ENCODE results near the gene TRIM2. TPM values are rescaled to one million over a fixed set of nuclear protein-coding genes. Genes with fewer than 3 reads are reported as not detected.
"Not testable (repeated sequence)": the region's sequence is repeated elsewhere in the genome, so short reads cannot be mapped to it uniquely, and the experiment has no call there.

Gene TRIM2
- total RNA-seq, 1 donor from 2014 or later, result 120 TPM

GRCh38 chr4:153159728-153160221 lies 44.5 kb upstream of the TRIM2 start:
- Mint-ChIP-seq H3K9me3 (ENCODE audit: unreplicated experiment) (peaks cover 6% of the 10 kb centered on the region), H3K36me3 (ENCODE audit: unreplicated experiment) (no peaks in the 10 kb centered on the region), H3K27ac (ENCODE audit: unreplicated experiment) (no peak overlapping the region), H3K27me3 (ENCODE audit: unreplicated experiment) (peaks cover 5% of the 10 kb centered on the region), H3K4me3 (ENCODE audit: unreplicated experiment) (no peak overlapping the region), H3K4me1 (ENCODE audit: low read depth, unreplicated experiment) (peaks cover 19% of the 10 kb centered on the region)
- no peak for DNase-seq
- no peak for TF ChIP-seq CTCF (IDR thresholded peaks at IDR 0.05; ENCODE audit: partially characterized antibody, unreplicated experiment)

GRCh38 chr4:153160821-153161220 lies 43.4 kb upstream of the TRIM2 start:
- no peak for DNase-seq
- Mint-ChIP-seq H3K4me1 (ENCODE audit: low read depth, unreplicated experiment) (peaks cover 11% of the 10 kb centered on the region), H3K4me3 (ENCODE audit: unreplicated experiment) (no peak overlapping the region)

GRCh38 chr4:153161226-153161963 lies 42.8 kb upstream of the TRIM2 start:
- no peak overlapping the region for H3K4me3 Mint-ChIP-seq (ENCODE audit: unreplicated experiment)
- H3K36me3 Mint-ChIP-seq (ENCODE audit: unreplicated experiment), result peaks cover 4% of the 10 kb centered on the region
- no peak for TF ChIP-seq CTCF (IDR thresholded peaks at IDR 0.05; ENCODE audit: partially characterized antibody, unreplicated experiment)
- peaks cover under 1% of the 10 kb centered on the region for H3K27me3 Mint-ChIP-seq (ENCODE audit: unreplicated experiment)
- DNase-seq, result no peak
- no peaks in the 10 kb centered on the region for H3K9me3 Mint-ChIP-seq (ENCODE audit: unreplicated experiment)
- H3K4me1 Mint-ChIP-seq (ENCODE audit: low read depth, unreplicated experiment), result peaks cover 5% of the 10 kb centered on the region
- no peak overlapping the region for H3K27ac Mint-ChIP-seq (ENCODE audit: unreplicated experiment)

More at GRCh38 chr4:153160821-153161220, 43.4 kb upstream of the TRIM2 start:
- H3K9me3 Mint-ChIP-seq (ENCODE audit: unreplicated experiment), result no peaks in the 10 kb centered on the region
- peaks cover 3% of the 10 kb centered on the region for H3K27me3 Mint-ChIP-seq (ENCODE audit: unreplicated experiment)
- TF ChIP-seq CTCF (IDR thresholded peaks at IDR 0.05; ENCODE audit: partially characterized antibody, unreplicated experiment), result no peak
- no peak overlapping the region for H3K27ac Mint-ChIP-seq (ENCODE audit: unreplicated experiment)
- peaks cover 4% of the 10 kb centered on the region for H3K36me3 Mint-ChIP-seq (ENCODE audit: unreplicated experiment)

- H3K9me3 Mint-ChIP-seq (ENCODE audit: unreplicated experiment); DNase-seq; H3K27me3 Mint-ChIP-seq (ENCODE audit: unreplicated experiment); H3K27ac Mint-ChIP-seq (ENCODE audit: unreplicated experiment); H3K4me3 Mint-ChIP-seq (ENCODE audit: unreplicated experiment); H3K36me3 Mint-ChIP-seq (ENCODE audit: unreplicated experiment); H3K4me1 Mint-ChIP-seq (ENCODE audit: low read depth, unreplicated experiment): not testable (repeated sequence)
Observed at GRCh38 chr4:153165236-153165635, 39.0 kb upstream of the TRIM2 start.

GRCh38 chr4:153166716-153167501 lies 37.3 kb upstream of the TRIM2 start:
- Mint-ChIP-seq H3K4me1 (ENCODE audit: low read depth, unreplicated experiment) (peaks cover 4% of the 10 kb centered on the region), H3K27ac (ENCODE audit: unreplicated experiment) (no peak overlapping the region), H3K36me3 (ENCODE audit: unreplicated experiment) (peaks cover 4% of the 10 kb centered on the region), H3K4me3 (ENCODE audit: unreplicated experiment) (no peak overlapping the region), H3K9me3 (ENCODE audit: unreplicated experiment) (peaks cover under 1% of the 10 kb centered on the region), H3K27me3 (ENCODE audit: unreplicated experiment) (no peaks in the 10 kb centered on the region)
- no peak for TF ChIP-seq CTCF (IDR thresholded peaks at IDR 0.05; ENCODE audit: partially characterized antibody, unreplicated experiment)
- no peak for DNase-seq

All from glutamatergic neuron (in vitro differentiated cells).